Astrocyte (in vitro differentiated cells and primary cell): ENCODE data around the gene LYSMD2. TPM values are rescaled to one million over a fixed set of nuclear protein-coding genes. Genes with fewer than 3 reads are reported as not detected.

Source experiments
- DNase-seq: peaks from one replicate; pipeline ENCODE4 v3.0.0-alpha.2; 2010; ENCODE audit warnings: low read depth
- FAIRE-seq: peaks from 2 replicates; lab custom pipeline; 2011; peaks lifted over from hg19 to GRCh38; lab: Jason Lieb, UNC
- H2AFZ ChIP-seq: 2 replicates; pipeline ENCODE4 v1.6.0; 2012; ENCODE audit warnings: low read depth, low read length, inconsistent platforms
- H3K27ac ChIP-seq: 2 replicates; pipeline ENCODE4 v1.5.1; 2011; ENCODE audit warnings: low read depth, low read length, inconsistent platforms
- H3K27me3 ChIP-seq: 2 replicates; pipeline ENCODE4 v1.6.0; 2011; ENCODE audit warnings: low read length, inconsistent platforms; ENCODE audit not compliant: insufficient read depth
- H3K36me3 ChIP-seq: 2 replicates; pipeline ENCODE4 v1.5.1; 2011; ENCODE audit warnings: low read length, inconsistent platforms; ENCODE audit not compliant: insufficient read depth
- H3K4me1 ChIP-seq: 2 replicates; pipeline ENCODE4 v1.5.1; 2011; ENCODE audit warnings: low read length, inconsistent platforms; ENCODE audit not compliant: insufficient read depth
- H3K4me2 ChIP-seq: 2 replicates; pipeline ENCODE4 v1.6.0; 2012; ENCODE audit warnings: low read length, inconsistent platforms
- H3K4me3 ChIP-seq: 2 replicates; pipeline ENCODE4 v1.5.1; 2011; ENCODE audit warnings: low read depth, mild to moderate bottlenecking, low read length, inconsistent platforms; ENCODE audit not compliant: insufficient read depth
- H3K79me2 ChIP-seq: 2 replicates; pipeline ENCODE4 v1.6.0; 2012; ENCODE audit warnings: mild to moderate bottlenecking, low read length, inconsistent platforms; ENCODE audit not compliant: insufficient read depth
- H3K9ac ChIP-seq: 2 replicates; pipeline ENCODE4 v1.6.0; 2012; ENCODE audit warnings: mild to moderate bottlenecking, low read length, inconsistent platforms
- H3K9me3 ChIP-seq: 2 replicates; pipeline ENCODE4 v1.5.1; 2012; ENCODE audit warnings: low read depth, mild to moderate bottlenecking, low read length, inconsistent platforms; ENCODE audit not compliant: insufficient read depth
- H4K20me1 ChIP-seq: 2 replicates; pipeline ENCODE4 v1.6.0; 2012; ENCODE audit warnings: low read length, inconsistent platforms; ENCODE audit not compliant: insufficient read depth
- H3K27ac Mint-ChIP-seq: one replicate; pipeline ENCODE4 v1.8.0; 2021; ENCODE audit warnings: mild to moderate bottlenecking, mixed read lengths; ENCODE audit not compliant: unreplicated experiment
- H3K27me3 Mint-ChIP-seq: one replicate; pipeline ENCODE4 v1.8.0; 2021; ENCODE audit warnings: low read depth, mixed read lengths; ENCODE audit not compliant: unreplicated experiment
- H3K36me3 Mint-ChIP-seq: one replicate; pipeline ENCODE4 v1.8.0; 2021; ENCODE audit warnings: low read depth, mixed read lengths; ENCODE audit not compliant: unreplicated experiment
- H3K4me1 Mint-ChIP-seq: one replicate; pipeline ENCODE4 v1.8.0; 2021; ENCODE audit warnings: low read depth, mixed read lengths; ENCODE audit not compliant: unreplicated experiment
- H3K4me3 Mint-ChIP-seq: one replicate; pipeline ENCODE4 v1.8.0; 2021; ENCODE audit warnings: mild to moderate bottlenecking, moderate library complexity, mixed read lengths; ENCODE audit not compliant: unreplicated experiment
- H3K9me3 Mint-ChIP-seq: one replicate; pipeline ENCODE4 v1.8.0; 2021; ENCODE audit warnings: mild to moderate bottlenecking, mixed read lengths; ENCODE audit not compliant: unreplicated experiment
- CTCF ChIP-seq: IDR thresholded peaks from 2 replicates; pipeline ENCODE4 v1.5.1; 2011; ENCODE audit warnings: low read depth, mild to moderate bottlenecking, inconsistent platforms, low read length, moderate library complexity; ENCODE audit not compliant: insufficient read depth
- EZH2 ChIP-seq: IDR thresholded peaks from 2 replicates; pipeline ENCODE4 v1.6.1; 2012; ENCODE audit warnings: mild to moderate bottlenecking, low read length, inconsistent platforms; ENCODE audit not compliant: insufficient read depth
- total RNA-seq: library from RNA; stranded (reverse); gene quantifications from 2 replicates; pipeline ENCODE4 v1.2.1, GENCODE V29; 2021

LYSMD2 gene
- total RNA-seq, 1 donor from 2014 or later: 3.4 TPM

- peaks cover 4% of the 10 kb centered on the region for H3K4me1 Mint-ChIP-seq
- Histone ChIP-seq H3K4me1 (peaks cover 5% of the 10 kb centered on the region), H3K9me3 (no peaks in the 10 kb centered on the region), H4K20me1 (no peaks in the 10 kb centered on the region), H2AFZ (no peak overlapping the region), H3K27ac (no peak overlapping the region), H3K27me3 (no peaks in the 10 kb centered on the region), H3K4me2 (no peak overlapping the region), H3K9ac (no peak overlapping the region), H3K36me3 (no peaks in the 10 kb centered on the region), H3K79me2 (no peaks in the 10 kb centered on the region), H3K4me3 (no peak overlapping the region)
- TF ChIP-seq EZH2: no peak
- no peak for TF ChIP-seq CTCF
- H3K9me3 Mint-ChIP-seq: no peaks in the 10 kb centered on the region
- FAIRE-seq: no peak
- no peaks in the 10 kb centered on the region for H3K36me3 Mint-ChIP-seq
- peaks cover 12% of the 10 kb centered on the region for H3K27me3 Mint-ChIP-seq
- H3K4me3 Mint-ChIP-seq: peak overlapping the region; percentile 17
- H3K27ac Mint-ChIP-seq: no peak overlapping the region
- no peak for DNase-seq
These were observed 1.7 kb upstream of the LYSMD2 start for GRCh38 chr15:51739061-51739712.

- H3K36me3 Mint-ChIP-seq: no peaks in the 10 kb centered on the region
- no peak for FAIRE-seq
These were observed 1.1 kb upstream of the LYSMD2 start for GRCh38 chr15:51738553-51738952.

More at GRCh38 chr15:51738553-51738952, 1.1 kb upstream of the LYSMD2 start:
- DNase-seq: no peak
- Mint-ChIP-seq H3K4me3 (peak overlapping the region; percentile 86), H3K27ac (no peak overlapping the region), H3K9me3 (no peaks in the 10 kb centered on the region), H3K4me1 (peaks cover 4% of the 10 kb centered on the region), H3K27me3 (peaks cover 9% of the 10 kb centered on the region)
- Histone ChIP-seq H3K4me1 (peaks cover 5% of the 10 kb centered on the region), H3K9ac (no peak overlapping the region), H3K4me3 (no peak overlapping the region), H3K9me3 (no peaks in the 10 kb centered on the region), H3K79me2 (no peaks in the 10 kb centered on the region), H3K27me3 (no peaks in the 10 kb centered on the region), H3K36me3 (no peaks in the 10 kb centered on the region), H3K27ac (no peak overlapping the region), H4K20me1 (no peaks in the 10 kb centered on the region), H2AFZ (no peak overlapping the region), H3K4me2 (peak overlapping the region; percentile 89)
- TF ChIP-seq CTCF: no peak
- no peak for TF ChIP-seq EZH2
